Measurements from ENCODE around the gene SSBP2. TPM values are rescaled to one million over a fixed set of nuclear protein-coding genes. Genes with fewer than 3 reads are reported as not detected.

Gene SSBP2
- total RNA-seq, 1 donor from 2014 or later = 146 TPM

- DNase-seq = no peak
- Mint-ChIP-seq H3K27me3 (ENCODE audit: unreplicated experiment) (peaks cover 3% of the 10 kb centered on the region), H3K36me3 (ENCODE audit: unreplicated experiment) (peaks cover 3% of the 10 kb centered on the region), H3K9me3 (ENCODE audit: unreplicated experiment) (no peaks in the 10 kb centered on the region), H3K4me1 (ENCODE audit: low read depth, unreplicated experiment) (no peaks in the 10 kb centered on the region), H3K27ac (ENCODE audit: unreplicated experiment) (no peak overlapping the region), H3K4me3 (ENCODE audit: unreplicated experiment) (no peak overlapping the region)
- no peak for TF ChIP-seq CTCF (IDR thresholded peaks at IDR 0.05; ENCODE audit: partially characterized antibody, unreplicated experiment)
Measured at GRCh38 chr5:81739291-81739690, 11.6 kb downstream of the SSBP2 start.

- no peak overlapping the region for H3K27ac Mint-ChIP-seq (ENCODE audit: unreplicated experiment)
- H3K4me1 Mint-ChIP-seq (ENCODE audit: low read depth, unreplicated experiment) = peaks cover 13% of the 10 kb centered on the region
- no peaks in the 10 kb centered on the region for H3K36me3 Mint-ChIP-seq (ENCODE audit: unreplicated experiment)
- H3K9me3 Mint-ChIP-seq (ENCODE audit: unreplicated experiment) = no peaks in the 10 kb centered on the region
- no peak for DNase-seq
- no peak for TF ChIP-seq CTCF (IDR thresholded peaks at IDR 0.05; ENCODE audit: partially characterized antibody, unreplicated experiment)
- H3K4me3 Mint-ChIP-seq (ENCODE audit: unreplicated experiment) = no peak overlapping the region
- no peaks in the 10 kb centered on the region for H3K27me3 Mint-ChIP-seq (ENCODE audit: unreplicated experiment)
Measured at GRCh38 chr5:81729276-81729675, 21.6 kb downstream of the SSBP2 start.

- no peak for DNase-seq
- Mint-ChIP-seq H3K27ac (ENCODE audit: unreplicated experiment) (no peak overlapping the region), H3K4me3 (ENCODE audit: unreplicated experiment) (no peak overlapping the region), H3K36me3 (ENCODE audit: unreplicated experiment) (no peaks in the 10 kb centered on the region), H3K9me3 (ENCODE audit: unreplicated experiment) (no peaks in the 10 kb centered on the region), H3K4me1 (ENCODE audit: low read depth, unreplicated experiment) (peaks cover 13% of the 10 kb centered on the region), H3K27me3 (ENCODE audit: unreplicated experiment) (no peaks in the 10 kb centered on the region)
- TF ChIP-seq CTCF (IDR thresholded peaks at IDR 0.05; ENCODE audit: partially characterized antibody, unreplicated experiment) = no peak
Measured at GRCh38 chr5:81728301-81728700, 22.6 kb downstream of the SSBP2 start.

- no peak for TF ChIP-seq CTCF (IDR thresholded peaks at IDR 0.05; ENCODE audit: partially characterized antibody, unreplicated experiment)
- no peak for DNase-seq
- no peaks in the 10 kb centered on the region for H3K9me3 Mint-ChIP-seq (ENCODE audit: unreplicated experiment)
- no peak overlapping the region for H3K27ac Mint-ChIP-seq (ENCODE audit: unreplicated experiment)
- H3K4me3 Mint-ChIP-seq (ENCODE audit: unreplicated experiment) = no peak overlapping the region
- no peaks in the 10 kb centered on the region for H3K36me3 Mint-ChIP-seq (ENCODE audit: unreplicated experiment)
- peaks cover 13% of the 10 kb centered on the region for H3K4me1 Mint-ChIP-seq (ENCODE audit: low read depth, unreplicated experiment)
- H3K27me3 Mint-ChIP-seq (ENCODE audit: unreplicated experiment) = no peaks in the 10 kb centered on the region
Measured at GRCh38 chr5:81726297-81726696, 24.6 kb downstream of the SSBP2 start.

GRCh38 chr5:81724571-81724970 lies 26.3 kb downstream of the SSBP2 start:
- H3K27me3 Mint-ChIP-seq (ENCODE audit: unreplicated experiment) = no peaks in the 10 kb centered on the region
- H3K4me1 Mint-ChIP-seq (ENCODE audit: low read depth, unreplicated experiment) = peaks cover 17% of the 10 kb centered on the region
- H3K9me3 Mint-ChIP-seq (ENCODE audit: unreplicated experiment) = no peaks in the 10 kb centered on the region
- DNase-seq = no peak
- TF ChIP-seq CTCF (IDR thresholded peaks at IDR 0.05; ENCODE audit: partially characterized antibody, unreplicated experiment) = no peak
- no peak overlapping the region for H3K27ac Mint-ChIP-seq (ENCODE audit: unreplicated experiment)
- no peaks in the 10 kb centered on the region for H3K36me3 Mint-ChIP-seq (ENCODE audit: unreplicated experiment)
- no peak overlapping the region for H3K4me3 Mint-ChIP-seq (ENCODE audit: unreplicated experiment)
